T-helper 22 cell (primary cell): ENCODE results near the gene MINDY4B.

Experiments used
- DNase-seq: peaks from one replicate; pipeline ENCODE4 v3.0.0-alpha.2; 2020; ENCODE audit warnings: low read depth

MINDY4B gene

DNA sequence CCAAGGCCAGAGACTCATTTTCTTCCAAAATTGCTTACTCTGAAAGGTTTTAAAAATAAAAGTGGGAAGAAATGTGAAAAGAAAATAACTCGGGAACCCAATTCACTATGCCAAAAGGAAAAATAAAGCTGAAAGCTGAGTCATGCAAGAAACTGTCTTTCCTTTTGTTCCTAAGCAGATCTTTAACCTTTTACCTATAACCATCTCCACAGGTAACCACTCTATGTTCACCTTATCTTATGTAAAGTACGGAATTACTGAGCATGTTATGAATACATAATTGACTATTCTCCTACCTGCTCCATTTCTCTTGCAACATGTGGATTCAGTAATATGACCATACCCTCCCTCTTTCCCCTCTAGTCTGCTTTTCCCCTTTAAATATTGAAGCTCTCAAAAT, 62.0 kb downstream of the MINDY4B start:
- DNase-seq, result no peak

DNA sequence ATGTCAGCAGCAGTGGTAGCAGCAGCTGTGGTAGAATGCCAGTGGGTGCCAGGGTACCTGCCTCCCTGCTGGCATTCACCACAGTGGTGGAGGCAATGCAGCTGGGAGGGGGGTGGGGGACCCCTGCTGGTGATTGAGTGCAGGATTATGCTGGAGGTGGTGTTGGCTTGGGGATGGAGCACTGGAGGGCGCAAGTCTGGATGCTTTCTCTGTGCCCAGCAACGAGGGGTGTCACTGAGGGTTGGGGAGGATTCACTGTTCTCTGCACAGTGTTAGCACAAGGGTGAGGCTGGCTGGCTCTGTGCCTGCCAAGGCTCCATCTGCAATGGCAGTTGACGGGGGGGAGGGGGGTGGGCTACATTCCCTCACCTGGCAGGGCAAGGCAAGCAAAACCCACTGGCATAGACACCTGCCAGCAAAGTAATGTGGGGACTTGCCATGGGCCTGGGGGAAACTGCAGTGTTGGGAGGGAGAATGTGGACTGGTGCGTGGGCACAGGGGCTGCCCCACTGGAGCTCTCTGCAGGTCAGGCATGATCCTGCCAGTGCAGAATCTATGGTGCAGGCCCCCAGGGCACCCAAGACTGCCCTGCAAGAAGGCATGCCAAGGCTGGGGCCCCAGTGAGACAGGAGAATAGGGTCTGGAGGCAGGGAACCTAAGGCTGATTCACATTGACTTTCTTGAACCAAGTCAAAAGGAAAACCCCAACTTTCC, 64.3 kb downstream of the MINDY4B start:
- DNase-seq, result no peak

DNA sequence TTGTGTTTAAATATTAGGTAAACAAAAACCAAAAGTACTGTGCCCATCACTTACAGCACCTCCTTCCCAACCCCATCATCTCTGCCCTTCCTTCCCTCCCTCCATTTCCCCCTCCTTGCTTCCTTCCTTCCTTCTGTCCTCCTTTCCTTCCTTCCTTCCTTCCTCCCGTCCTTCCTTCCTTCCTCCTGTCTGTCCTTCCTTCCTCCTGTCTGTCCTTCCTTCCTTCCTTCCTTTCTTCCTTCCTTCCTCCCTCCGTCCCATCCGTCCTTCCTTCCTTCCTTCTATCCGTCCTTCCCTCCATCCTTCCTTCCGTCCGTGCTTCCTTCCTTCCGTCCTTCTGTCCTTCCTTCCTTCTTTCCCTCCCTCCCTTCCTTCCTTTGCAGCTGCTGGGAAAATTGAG, 74.5 kb downstream of the MINDY4B start:
- no peak for DNase-seq

DNA sequence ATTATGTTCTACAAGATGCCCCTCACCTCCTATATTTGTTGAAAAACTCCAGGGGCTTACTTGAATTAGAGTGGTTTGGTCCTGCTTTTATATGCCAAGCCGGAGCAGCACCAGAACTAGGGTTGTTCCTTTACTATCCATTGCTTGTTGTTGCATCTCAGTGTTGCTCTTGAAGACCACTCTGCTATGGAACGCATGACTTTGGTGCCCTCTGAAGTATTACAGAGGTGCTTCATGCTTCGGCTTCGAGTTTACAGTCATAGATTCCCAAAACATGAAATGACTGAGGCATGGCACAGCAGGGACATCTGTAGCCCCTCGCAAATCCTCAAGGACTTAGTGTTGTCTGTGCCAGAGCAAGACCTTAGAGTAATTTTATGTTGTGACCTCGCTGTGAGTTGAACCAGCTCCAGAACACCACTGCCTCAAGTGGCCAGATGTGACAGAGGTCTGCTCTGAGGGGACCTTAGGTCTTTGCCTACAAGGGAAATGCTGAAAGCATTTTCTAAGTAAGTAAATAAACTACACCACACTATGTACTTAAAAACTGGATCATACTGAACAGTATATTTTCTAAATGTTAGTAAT, 75.1 kb downstream of the MINDY4B start:
- no peak for DNase-seq

DNA sequence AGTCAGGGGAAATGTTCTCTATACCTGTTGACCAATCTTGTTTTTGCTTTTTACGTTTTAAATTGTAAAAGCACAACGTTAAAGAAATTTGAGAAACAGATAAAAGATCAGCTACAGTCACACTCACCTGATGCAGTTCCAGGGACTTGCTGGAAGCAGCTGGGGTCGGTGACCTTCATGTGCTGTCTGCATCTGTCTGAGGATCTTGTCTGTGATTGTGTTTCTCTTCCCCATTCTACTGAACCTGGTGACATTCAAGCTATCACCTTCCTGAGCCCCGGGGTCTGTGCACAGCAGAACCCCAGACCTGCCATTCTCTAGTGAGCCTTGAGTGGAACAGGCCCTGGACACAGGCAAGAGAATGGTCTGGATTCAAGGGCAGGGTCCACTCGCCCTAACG, 75.8 kb downstream of the MINDY4B start:
- DNase-seq, result no peak

DNA sequence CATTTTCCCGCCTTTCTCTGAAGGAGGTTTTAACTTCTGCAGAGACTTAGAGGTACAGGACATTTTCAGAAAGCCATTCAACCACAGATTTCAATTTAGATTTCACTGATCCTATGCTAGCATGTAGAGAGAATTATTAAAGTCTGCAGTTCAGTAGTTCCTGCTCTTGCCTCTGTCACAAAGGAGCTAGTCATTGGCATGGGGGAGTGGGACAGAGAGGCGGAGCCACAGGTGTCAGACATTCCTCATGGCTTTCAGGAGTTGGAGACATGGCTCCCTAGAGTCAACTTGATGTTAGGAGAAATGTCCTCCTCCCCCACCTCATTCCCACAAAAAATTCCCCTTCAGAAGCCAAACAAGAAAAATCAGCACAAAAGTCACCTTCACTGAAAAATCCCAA, 76.2 kb downstream of the MINDY4B start:
- no peak for DNase-seq

DNA sequence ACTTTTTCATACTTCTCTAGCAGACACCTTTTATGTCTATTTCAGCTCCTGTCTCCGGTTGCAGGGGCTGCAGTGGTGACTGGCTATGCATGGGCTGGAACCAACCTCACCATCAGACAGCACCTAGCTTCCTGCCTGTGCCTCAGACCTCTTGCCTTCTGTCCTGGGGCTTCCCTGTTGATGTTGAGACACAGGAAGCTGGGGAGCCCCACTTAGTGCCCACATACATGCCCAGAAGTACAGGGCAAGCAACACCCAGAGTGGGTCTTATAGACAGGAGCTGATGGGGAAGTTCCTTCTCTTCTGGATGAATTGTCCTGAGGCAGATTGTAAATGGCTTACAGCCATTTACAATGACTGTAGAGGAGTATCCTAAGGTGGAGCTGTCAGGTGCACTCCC, 77.0 kb downstream of the MINDY4B start:
- DNase-seq, result no peak

DNA sequence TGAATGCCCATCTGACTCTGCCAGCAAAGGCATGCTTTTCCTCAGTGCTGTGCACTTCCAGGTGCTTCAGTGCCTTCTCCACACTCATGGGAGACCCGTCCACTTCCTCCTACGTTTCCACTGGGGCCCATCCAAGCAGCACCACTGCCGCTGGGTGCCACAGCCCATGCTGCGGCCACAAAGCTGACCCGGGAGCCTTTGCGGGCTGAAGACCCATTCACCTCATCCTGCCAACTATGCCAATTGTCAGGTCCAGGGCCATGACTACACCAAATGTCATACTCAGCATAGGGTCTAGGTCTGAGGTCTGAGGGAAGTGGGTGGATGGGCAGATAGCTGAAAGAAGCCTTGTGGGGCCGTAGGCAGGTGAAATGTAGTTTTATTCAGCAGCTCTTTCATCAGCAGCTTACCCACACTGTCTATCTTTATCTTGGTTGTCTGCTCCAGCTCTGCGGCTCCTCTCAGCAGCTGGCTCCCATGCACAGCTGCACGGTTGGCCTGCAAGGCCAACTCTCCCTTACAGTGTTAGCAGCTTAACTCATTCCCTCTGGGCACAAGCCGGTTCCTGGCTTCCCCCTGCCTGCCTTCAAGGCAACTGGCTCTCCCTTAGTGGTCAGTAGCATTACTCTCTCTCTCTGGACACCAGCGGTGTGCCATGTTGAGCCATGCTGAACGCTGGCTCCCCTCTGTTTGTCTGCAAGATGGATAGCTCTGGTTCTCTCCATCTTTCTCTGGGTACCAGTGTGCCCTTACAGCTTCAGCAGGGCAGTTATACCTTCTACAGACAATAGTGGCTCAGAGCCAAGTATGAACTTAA, 78.6 kb downstream of the MINDY4B start:
- DNase-seq, result no peak

DNA sequence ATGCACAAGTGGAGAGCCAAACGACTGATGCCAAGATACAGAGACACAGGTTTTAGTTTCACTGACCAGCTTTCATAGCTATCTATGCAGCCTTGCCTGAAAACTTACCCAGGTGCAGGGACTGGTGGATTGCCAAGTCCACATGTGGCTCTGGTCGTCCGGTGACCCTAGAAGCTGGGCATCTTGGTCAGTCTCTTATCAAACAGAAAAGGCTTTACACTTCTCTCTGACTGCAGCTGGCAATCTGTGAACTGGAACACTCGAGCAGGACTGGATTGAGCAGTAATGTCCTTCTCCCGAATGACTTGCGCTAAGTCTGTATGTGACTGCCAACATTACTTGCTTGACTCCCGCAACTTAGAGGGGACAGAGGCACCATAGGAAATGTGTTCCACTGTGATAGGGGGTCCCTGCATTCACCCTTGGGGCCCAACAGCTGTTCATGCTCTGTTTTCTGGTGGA, 79.3 kb downstream of the MINDY4B start:
- no peak for DNase-seq

DNA sequence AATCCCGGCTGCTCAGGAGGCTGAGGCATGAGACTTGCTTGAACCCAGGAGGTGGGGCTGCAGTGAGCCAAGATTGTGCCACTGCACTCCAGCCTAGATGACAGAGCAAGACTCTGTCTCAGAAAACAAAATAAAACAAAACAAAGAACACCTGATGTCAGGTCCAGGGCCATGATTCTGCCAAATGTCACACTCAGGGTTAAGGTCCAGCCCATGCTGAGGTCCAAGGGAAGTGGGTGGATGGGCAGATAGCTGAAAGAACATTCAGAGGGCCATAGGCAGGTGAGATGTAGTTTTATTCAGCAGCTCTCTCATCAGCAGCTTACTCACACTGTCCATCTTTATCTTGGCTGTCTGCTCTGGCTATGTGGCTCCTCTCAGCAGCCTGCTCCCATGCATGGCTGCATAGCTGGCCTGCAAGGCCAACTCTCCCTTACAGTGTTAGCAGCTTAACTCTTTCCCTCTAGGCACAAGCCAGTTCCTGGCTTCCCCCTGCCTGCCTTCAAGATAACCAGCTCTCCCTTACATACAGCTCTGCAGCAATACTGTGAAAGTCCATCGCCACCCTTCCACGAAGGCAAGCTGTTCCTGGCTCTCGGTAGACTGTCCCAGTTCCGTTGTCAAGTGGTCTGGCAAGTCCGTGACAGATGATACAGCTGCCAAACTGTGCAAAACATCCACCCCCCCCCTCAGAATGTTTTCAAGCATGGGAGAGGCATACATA, 79.9 kb downstream of the MINDY4B start:
- no peak for DNase-seq

DNA sequence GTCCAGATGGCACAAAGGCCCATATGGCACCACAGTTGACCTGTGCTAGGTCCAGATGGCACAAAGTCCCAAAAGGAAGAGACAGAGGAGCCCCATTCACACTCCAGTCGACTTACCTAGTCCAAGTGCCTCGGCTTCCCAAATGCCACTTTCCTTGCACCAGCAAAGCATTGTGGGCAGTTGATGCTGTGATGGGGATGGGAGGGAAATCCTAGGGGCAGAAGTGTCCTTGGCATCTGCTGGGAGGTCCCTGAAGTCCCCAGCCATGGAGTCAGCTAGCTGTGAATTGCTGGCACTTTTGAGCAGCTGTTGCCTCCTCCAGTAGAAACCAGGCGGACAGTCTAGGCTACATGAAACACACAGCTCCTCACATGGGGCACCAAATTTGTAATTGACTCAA, 82.0 kb downstream of the MINDY4B start:
- DNase-seq, result no peak

DNA sequence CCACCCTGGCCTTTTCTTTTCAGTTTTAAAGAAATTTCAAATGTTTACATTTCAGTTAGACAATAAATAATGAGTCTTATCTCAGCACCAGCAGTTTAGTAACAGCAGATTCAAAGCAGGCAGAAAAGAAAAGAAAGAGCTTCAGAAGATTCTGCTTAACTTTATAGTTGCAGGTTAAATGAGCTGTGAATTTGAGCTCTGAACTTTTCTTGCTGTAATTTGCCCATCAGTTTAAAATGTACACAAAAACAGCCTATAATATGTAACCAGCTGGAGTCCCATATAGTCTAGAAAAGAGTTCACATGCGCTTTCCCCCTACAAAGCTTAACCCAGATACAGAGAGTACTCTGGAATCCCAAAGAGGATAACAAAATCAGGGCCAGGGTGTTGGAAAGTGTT, 82.6 kb downstream of the MINDY4B start:
- no peak for DNase-seq
